ENCODE measurements around the gene SCGB2A2.

SCGB2A2 gene

DNA sequence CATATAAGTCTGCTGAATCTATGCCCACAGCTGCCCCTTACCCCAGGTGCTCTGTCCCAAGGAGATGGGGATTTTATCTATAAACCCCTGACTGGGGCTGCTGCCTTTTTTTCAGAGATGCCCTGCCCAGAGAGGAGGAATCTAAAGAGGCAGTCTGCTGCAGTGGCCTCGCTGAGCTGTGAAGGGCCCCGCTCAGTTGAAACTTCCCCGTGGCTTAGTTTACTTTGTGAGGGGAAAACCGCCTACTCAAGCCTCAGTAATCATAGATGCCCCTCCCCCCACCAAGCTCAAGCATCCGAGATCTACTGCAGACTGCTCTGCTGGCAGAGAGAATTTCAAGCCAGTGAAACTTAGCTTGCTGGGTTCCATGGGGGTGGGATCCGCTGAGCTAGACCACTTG lies 36.3 kb downstream of the SCGB2A2 start:
- no peak for DNase-seq

GRCh38 chr11:62307950-62308349 lies 38.0 kb downstream of the SCGB2A2 start:
- no peak for DNase-seq

- DNase-seq: no peak
Observed at GRCh38 chr11:62309991-62310390, 40.0 kb downstream of the SCGB2A2 start.

GRCh38 chr11:62315431-62315830 lies 45.5 kb downstream of the SCGB2A2 start:
- no peak for DNase-seq

DNA sequence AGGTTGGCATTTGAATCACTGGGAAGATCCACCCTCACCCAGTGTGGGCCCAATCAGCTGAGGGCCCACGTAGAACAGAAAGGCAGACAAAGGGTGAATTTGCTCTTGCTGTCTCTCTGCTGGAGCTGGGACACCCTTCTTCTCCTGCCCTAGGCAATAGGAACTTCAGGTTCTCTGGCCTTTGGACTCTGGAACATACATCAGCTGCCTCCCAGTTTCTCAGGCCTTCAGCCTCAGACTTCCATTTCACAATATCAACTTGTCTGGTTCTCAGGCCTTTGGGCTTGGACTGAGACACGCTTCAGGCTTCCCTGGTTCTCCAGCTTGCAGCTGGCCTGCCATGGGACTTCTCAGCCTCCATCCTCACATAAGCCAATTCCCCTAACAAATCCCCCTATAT lies 52.6 kb downstream of the SCGB2A2 start:
- DNase-seq: no peak

Data from amygdala (tissue), 56 donors.